HepG2 (cell line): ENCODE results near the gene NPC2. TPM values are rescaled to one million over a fixed set of nuclear protein-coding genes. Genes with fewer than 3 reads are reported as not detected.

Experiments
- ATAC-seq: fragments of 200-7000 bp; cut with Tn5 transposase; 3 replicates; pipeline ENCODE4 v1.9.1; 2020; ENCODE audit warnings: mild to moderate bottlenecking, moderate library complexity
- BruUV-seq: library from RNA; stranded (reverse); fragments of 400-500 nt; replicated peaks from 2 replicates; lab custom pipeline; 2021; lab: Mats Ljungman, UMichigan
- CTCF ChIA-PET: fragments of 300-600 bp; formaldehyde crosslinking; extraction: SDS; loops from one replicate; lab custom pipeline; 2021; ENCODE audit warnings: low total read pairs, inconsistent platforms, low intra/inter-chr PET ratio; lab: Yijun Ruan, JAX
- POLR2A ChIA-PET: fragments of 350-600 bp; sonication (Branson Sonifier 250); formaldehyde crosslinking; loops from one replicate; lab custom pipeline; 2020; ENCODE audit warnings: antibody characterized with exemption, inconsistent platforms; lab: Yijun Ruan, JAX
- DNase-seq: peaks from one replicate; pipeline ENCODE4 v3.0.0-alpha.2; 2015; ENCODE audit warnings: low spot score
- FAIRE-seq: peaks from 3 replicates; lab custom pipeline; 2011; peaks lifted over from hg19 to GRCh38; lab: Jason Lieb, UNC
- H2AFZ ChIP-seq: one replicate; pipeline ENCODE4 v1.6.1; 2011; ENCODE audit warnings: low read length, inconsistent platforms
- H3K27ac ChIP-seq: fragments of 300-600 bp; 3 replicates; pipeline ENCODE4 v1.8.0; 2011; ENCODE audit warnings: mixed run types, mild to moderate bottlenecking, mixed read lengths, low read length, inconsistent platforms; ENCODE audit not compliant: insufficient read depth; ENCODE audit errors: extremely low read length
- H3K27me3 ChIP-seq, 2 experiments: fragments of 200-600 bp in 1 of 2; 2 replicates in 1 of 2; 3 replicates in 1 of 2; pipeline versions ENCODE4 v1.6.0 to v1.8.0; 2011; ENCODE audit warnings: low read length in 2 of 2, mild to moderate bottlenecking in 2 of 2, moderate library complexity in 2 of 2, inconsistent platforms in 1 of 2; ENCODE audit not compliant: insufficient read depth in 2 of 2, control insufficient read depth in 1 of 2
- H3K36me3 ChIP-seq, 2 experiments: fragments of 200-600 bp in 1 of 2; replicated peaks in 1 of 2; 2 replicates in 1 of 2; 3 replicates in 1 of 2; pipeline versions ENCODE4 v1.5.1 to v1.8.0; 2011; ENCODE audit warnings: low read length in 2 of 2, inconsistent platforms in 1 of 2; ENCODE audit not compliant: insufficient read depth in 2 of 2, control insufficient read depth in 1 of 2
- H3K4me1 ChIP-seq: 2 replicates; pipeline ENCODE4 v1.5.1; 2012; ENCODE audit warnings: low read length, inconsistent platforms; ENCODE audit not compliant: insufficient read depth
- H3K4me2 ChIP-seq: 2 replicates; pipeline ENCODE4 v1.6.0; 2011; ENCODE audit warnings: low read depth, low read length, inconsistent platforms
- H3K4me3 ChIP-seq, 3 experiments: fragments of 200-600 bp in 1 of 3; sonication (generic), shearing (Covaris generic) in 1 of 3; replicated peaks in 1 of 3; 2 replicates each; pipeline ENCODE4 v1.5.1; 2011 to 2016; ENCODE audit warnings: low read length in 3 of 3, inconsistent platforms in 2 of 3, low read depth in 2 of 3, mild to moderate bottlenecking in 2 of 3, control low read depth in 1 of 3, mixed read lengths in 1 of 3; ENCODE audit not compliant: insufficient read depth in 1 of 3
- H3K79me2 ChIP-seq: one replicate; pipeline ENCODE4 v1.6.1; 2011; ENCODE audit warnings: low read length, inconsistent platforms; ENCODE audit not compliant: insufficient read depth
- H3K9ac ChIP-seq: 2 replicates; pipeline ENCODE4 v1.6.0; 2011; ENCODE audit warnings: mild to moderate bottlenecking, low read depth, low read length, inconsistent platforms; ENCODE audit not compliant: insufficient read depth
- H3K9me3 ChIP-seq: 2 replicates; pipeline ENCODE4 v1.5.1; 2012; ENCODE audit warnings: mild to moderate bottlenecking, low read length
- H4K20me1 ChIP-seq: 2 replicates; pipeline ENCODE4 v1.6.0; 2011; ENCODE audit warnings: inconsistent platforms, mild to moderate bottlenecking, low read length, moderate library complexity; ENCODE audit not compliant: insufficient read depth
- GZF1 ChIP-seq: sonication (generic); formaldehyde crosslinking; IDR thresholded peaks from 2 replicates; pipeline ENCODE4 v1.5.1; 2020; ENCODE audit warnings: mild to moderate bottlenecking, missing genetic modification reagents
- NR2F2 ChIP-seq: IDR thresholded peaks from 2 replicates; pipeline ENCODE4 v1.6.1; 2012; ENCODE audit warnings: low read depth, inconsistent platforms, borderline replicate concordance
- SMARCC2 ChIP-seq: fragments of 450-650 bp; IDR thresholded peaks from 2 replicates; pipeline ENCODE4 v1.6.1; 2017; ENCODE audit warnings: antibody characterized with exemption, mild to moderate bottlenecking
- SMC3 ChIP-seq: IDR thresholded peaks from 2 replicates; pipeline ENCODE4 v1.6.1; 2011; ENCODE audit warnings: low read length, improper control_type of control experiment
- TGIF2 ChIP-seq: IDR thresholded peaks from 2 replicates; pipeline ENCODE4 v1.6.1; 2016; ENCODE audit warnings: control low read depth, missing compliant biosample characterization
- ZFP82 ChIP-seq: sonication (generic); formaldehyde crosslinking; IDR thresholded peaks from 2 replicates; pipeline ENCODE4 v1.5.1; 2020; ENCODE audit warnings: mild to moderate bottlenecking, missing genetic modification reagents, borderline replicate concordance
- ZMYM3 ChIP-seq: sonication (generic); formaldehyde crosslinking; IDR thresholded peaks from 2 replicates; pipeline ENCODE4 v1.5.1; 2020; ENCODE audit warnings: mild to moderate bottlenecking, missing genetic modification reagents
- ZNF547 ChIP-seq: sonication (generic); formaldehyde crosslinking; IDR thresholded peaks from 2 replicates; pipeline ENCODE4 v1.5.1; 2020; ENCODE audit warnings: mild to moderate bottlenecking, missing genetic modification reagents
- ZNF564 ChIP-seq: sonication (generic); formaldehyde crosslinking; IDR thresholded peaks from 2 replicates; pipeline ENCODE4 v1.8.1; 2023; ENCODE audit warnings: mild to moderate bottlenecking, missing genetic modification reagents
- WGBS: methylation state at CpG from one replicate; pipeline ENCODE4 v1.1.6; 2017; ENCODE audit warnings: low lambda C conversion rate; 5-methylcytosine and 5-hydroxymethylcytosine counted together
- in situ Hi-C: cut with HindIII; loops from 2 replicates; pipeline ENCODE4 v1.10.0; 2017; ENCODE audit warnings: low pct_unique_long_range_greater_than_20kb; ENCODE audit not compliant: extremely low pct_ligation_motif_present
- intact Hi-C: fragments of 100-400 bp; cut with micrococcal nuclease; formaldehyde crosslinking; loops from one replicate; pipeline ENCODE4 v1.10.0; 2022; ENCODE audit not compliant: unreplicated experiment
- polyA plus RNA-seq, 8 experiments: library from polyadenylated mRNA; depleted of rRNA in 3 of 8; stranded (reverse) in 7 of 8; unstranded in 1 of 8; fragments of >200 nt; fragmentation: Illumina TruSeq in 4 of 8; extraction: Trizol in 4 of 8; gene quantifications; 2 replicates each; pipeline versions ENCODE4 v1.2.1 to v1.2.3, GENCODE V29; 2011 to 2016; ENCODE audit warnings: low read depth in 4 of 8, missing spikeins in 1 of 8, mixed read lengths in 1 of 8; ENCODE audit not compliant: insufficient read depth in 1 of 8
- total RNA-seq, 5 experiments: library from RNA; depleted of rRNA; stranded (reverse); fragments of >200 nt; fragmentation: Illumina TruSeq; extraction: Trizol; gene quantifications; 2 replicates each; pipeline ENCODE4 v1.2.3, GENCODE V29; 2016; ENCODE audit warnings: low read depth in 1 of 5
- TF ChIP-seq, protein P1 (sequence below): sonication (generic); formaldehyde crosslinking; IDR thresholded peaks from 2 replicates; pipeline ENCODE4 v1.5.0; 2020; ENCODE audit warnings: mild to moderate bottlenecking, missing genetic modification reagents, borderline replicate concordance

Gene NPC2
- total and polyA plus RNA-seq, 2 of the 13 experiments (the other 11 are each of a cell fraction or from before 2014, with no cell fraction given): 132 to 164 TPM

DNA sequence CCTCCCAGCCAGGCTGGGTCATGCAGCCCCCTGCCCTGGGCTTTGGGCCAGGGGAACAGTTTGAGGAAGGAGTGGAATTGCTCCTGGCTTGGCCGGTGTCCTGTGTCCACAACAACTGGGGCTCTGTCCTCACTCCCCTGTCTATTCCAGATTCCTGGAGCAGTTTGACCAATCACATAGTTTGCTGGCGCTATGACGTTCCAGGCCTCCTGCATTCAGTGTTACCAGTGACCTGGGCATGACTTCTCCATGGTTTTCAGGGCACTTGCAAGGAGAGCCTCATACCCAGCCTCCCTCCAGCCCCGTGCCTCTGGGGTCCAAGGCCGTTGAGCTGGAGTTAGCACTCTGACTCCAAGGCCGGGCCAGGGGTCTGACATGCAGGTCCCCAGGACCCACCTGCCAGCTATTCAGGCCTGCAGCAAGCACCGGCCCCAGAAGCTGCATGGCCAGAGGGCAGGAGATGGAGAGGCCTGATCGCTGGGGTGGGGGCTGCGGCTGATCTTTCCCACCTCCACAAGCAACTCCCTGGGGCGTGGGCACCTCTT, 34.7 kb upstream of the NPC2 start (continued):
- TF ChIP-seq NR2F2 (no peak), TGIF2 (CRISPR knock-in tag) (no peak)

DNA sequence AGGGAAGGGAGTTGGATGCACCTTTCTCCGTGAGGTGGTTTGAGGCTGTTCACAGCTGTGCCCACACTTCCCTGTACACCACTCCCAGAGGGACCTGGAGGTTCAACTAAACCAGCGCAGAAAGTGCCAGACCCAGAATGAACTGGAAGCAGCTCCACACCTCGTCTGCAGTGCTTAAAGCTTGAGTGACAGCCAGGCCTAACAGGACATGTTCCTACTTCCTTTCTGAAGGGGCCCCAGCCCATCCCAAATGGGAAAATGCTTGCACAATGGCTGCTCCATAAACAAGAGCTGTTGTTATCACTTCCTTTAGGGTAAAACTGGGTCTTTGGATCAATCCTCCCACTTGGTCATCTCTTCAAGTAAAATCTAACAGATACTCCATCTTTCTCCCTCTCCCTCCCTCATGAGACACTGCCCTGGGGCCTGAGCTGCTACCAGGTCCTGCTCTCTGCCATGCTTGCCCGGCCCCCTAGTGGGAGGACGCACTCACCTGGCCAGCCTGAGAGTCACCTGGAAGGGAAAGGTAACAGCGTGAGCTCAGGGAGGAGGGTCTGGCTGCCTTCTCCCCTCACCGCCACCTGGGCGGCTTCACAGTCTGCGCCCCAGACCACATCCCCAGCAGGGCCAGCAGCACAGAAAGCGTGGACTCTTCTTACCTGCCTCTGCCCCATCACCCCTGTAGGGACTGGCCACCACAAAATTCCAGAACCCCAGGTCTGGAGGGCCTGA, 33.9 kb upstream of the NPC2 start:
- DNase-seq (no peak), FAIRE-seq (no peak), ATAC-seq (peak; percentile 18; the same call in 2 of the 3 replicates)
- Histone ChIP-seq H3K9me3 (no peaks in the 10 kb centered on the region), H3K4me3 (no peak overlapping the region), H3K4me2 (no peak overlapping the region), H4K20me1 (no peaks in the 10 kb centered on the region), H3K79me2 (no peaks in the 10 kb centered on the region), H3K27me3 (peaks cover 6 to 58% of the 10 kb centered on the region in 2 experiments; a peak in 4 of 5 replicates), H3K36me3 (no peaks in the 10 kb centered on the region), H2AFZ (no peak overlapping the region), H3K9ac (no peak overlapping the region), H3K27ac (no peak overlapping the region), H3K4me1 (no peaks in the 10 kb centered on the region)
- POLR2A ChIA-PET: no interaction called here
- TF ChIP-seq ZFP82 (CRISPR knock-in tag) (no peak), ZNF547 (CRISPR knock-in tag) (no peak), ZMYM3 (no peak), ZNF564 (CRISPR knock-in tag) (no peak), GZF1 (CRISPR knock-in tag) (no peak), SMC3 (no peak), SMARCC2 (no peak)
- TF ChIP-seq, protein P1, sequence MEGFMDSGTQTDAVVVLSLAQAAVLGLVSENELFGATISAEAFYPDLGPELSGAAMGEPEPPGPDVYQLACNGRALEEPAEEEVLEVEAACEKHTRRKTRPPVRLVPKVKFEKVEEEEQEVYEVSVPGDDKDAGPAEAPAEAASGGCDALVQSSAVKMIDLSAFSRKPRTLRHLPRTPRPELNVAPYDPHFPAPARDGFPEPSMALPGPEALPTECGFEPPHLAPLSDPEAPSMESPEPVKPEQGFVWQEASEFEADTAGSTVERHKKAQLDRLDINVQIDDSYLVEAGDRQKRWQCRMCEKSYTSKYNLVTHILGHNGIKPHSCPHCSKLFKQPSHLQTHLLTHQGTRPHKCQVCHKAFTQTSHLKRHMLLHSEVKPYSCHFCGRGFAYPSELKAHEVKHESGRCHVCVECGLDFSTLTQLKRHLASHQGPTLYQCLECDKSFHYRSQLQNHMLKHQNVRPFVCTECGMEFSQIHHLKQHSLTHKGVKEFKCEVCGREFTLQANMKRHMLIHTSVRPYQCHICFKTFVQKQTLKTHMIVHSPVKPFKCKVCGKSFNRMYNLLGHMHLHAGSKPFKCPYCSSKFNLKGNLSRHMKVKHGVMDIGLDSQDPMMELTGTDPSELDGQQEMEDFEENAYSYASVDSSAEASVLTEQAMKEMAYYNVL (CRISPR knock-in tag): no peak
- CTCF ChIA-PET: no interaction called here
- 38% methylated on average over 10 of the region's 10 CpGs for WGBS
- no TSS peak for BruUV-seq
- in situ Hi-C loops (no loop called here), intact Hi-C loops (no loop called here)
